Fibroblast of lung (primary cell): Measurements from ENCODE around the gene EPHA1. TPM values are rescaled to one million over a fixed set of nuclear protein-coding genes. Genes with fewer than 3 reads are reported as not detected.

Experiments used
- DNase-seq, 2 donors: peaks; one replicate each; pipeline versions ENCODE4 v3.0.0 to v3.0.0-alpha.2; 2010; ENCODE audit warnings: low read depth in 2 of 2
- H2AFZ ChIP-seq: 2 replicates; pipeline ENCODE4 v1.5.1; 2012; ENCODE audit warnings: low read length, control low read depth, inconsistent platforms
- H3K27ac ChIP-seq: 2 replicates; pipeline ENCODE4 v1.5.1; 2011; ENCODE audit warnings: low read length, control low read depth; ENCODE audit not compliant: insufficient read depth
- H3K27me3 ChIP-seq: 2 replicates; pipeline ENCODE4 v1.5.1; 2011; ENCODE audit warnings: mild to moderate bottlenecking, low read length; ENCODE audit not compliant: control insufficient read depth, insufficient read depth
- H3K36me3 ChIP-seq: 2 replicates; pipeline ENCODE4 v1.5.1; 2011; ENCODE audit warnings: low read length; ENCODE audit not compliant: control insufficient read depth, insufficient read depth
- H3K4me1 ChIP-seq: 2 replicates; pipeline ENCODE4 v1.5.1; 2011; ENCODE audit warnings: low read length; ENCODE audit not compliant: control insufficient read depth, insufficient read depth; ENCODE audit errors: extremely low read depth
- H3K4me2 ChIP-seq: 2 replicates; pipeline ENCODE4 v1.5.1; 2011; ENCODE audit warnings: low read length, control low read depth; ENCODE audit not compliant: insufficient read depth; ENCODE audit errors: extremely low read depth
- H3K4me3 ChIP-seq, 4 experiments: fragments of 200-600 bp in 1 of 4; sonication (generic) in 1 of 4; replicated peaks in 1 of 4; 2 replicates each; pipeline ENCODE4 v1.5.1; 2011 to 2016; ENCODE audit warnings: low read length in 4 of 4, low read depth in 3 of 4, mild to moderate bottlenecking in 3 of 4, control low read depth in 2 of 4, inconsistent platforms in 1 of 4, mixed read lengths in 1 of 4; ENCODE audit not compliant: insufficient read depth in 1 of 4; ENCODE audit errors: control extremely low read depth in 1 of 4
- H3K79me2 ChIP-seq: 2 replicates; pipeline ENCODE4 v1.5.1; 2012; ENCODE audit warnings: mild to moderate bottlenecking, low read length, inconsistent platforms; ENCODE audit not compliant: control insufficient read depth, insufficient read depth
- H3K9ac ChIP-seq: 2 replicates; pipeline ENCODE4 v1.5.1; 2011; ENCODE audit warnings: mild to moderate bottlenecking, low read length, control low read depth; ENCODE audit not compliant: insufficient read depth
- H3K9me3 ChIP-seq: 2 replicates; pipeline ENCODE4 v1.5.1; 2012; ENCODE audit warnings: low read depth, low read length; ENCODE audit not compliant: control insufficient read depth, insufficient read depth
- H4K20me1 ChIP-seq: 2 replicates; pipeline ENCODE4 v1.5.1; 2011; ENCODE audit warnings: low read length; ENCODE audit not compliant: control insufficient read depth, insufficient read depth; ENCODE audit errors: extremely low read depth
- CTCF ChIP-seq, 2 donors: IDR thresholded peaks in 1 of 2; conservative IDR thresholded peaks in 1 of 2; 1 replicate in 1 of 2; 2 replicates in 1 of 2; pipeline ENCODE4 v1.5.1; 2011 to 2012; ENCODE audit warnings: low read length in 2 of 2, control low read depth in 1 of 2, inconsistent platforms in 1 of 2, low read depth in 1 of 2, mild to moderate bottlenecking in 1 of 2
- EZH2 ChIP-seq: IDR thresholded peaks from 2 replicates; pipeline ENCODE4 v1.5.1; 2012; ENCODE audit warnings: low read length, control low read depth, mild to moderate bottlenecking; ENCODE audit errors: missing control alignments
- polyA plus RNA-seq, 2 donors: library from polyadenylated mRNA; depleted of rRNA in 1 of 2; stranded (reverse) in 1 of 2; unstranded in 1 of 2; fragments of >200 nt; gene quantifications; 2 replicates each; pipeline ENCODE4 v1.2.1, GENCODE V29; 2011 to 2012; ENCODE audit warnings: missing spikeins in 1 of 2
- total RNA-seq: library from RNA; depleted of rRNA; stranded (reverse); fragments of >200 nt; gene quantifications from 2 replicates; pipeline ENCODE4 v1.2.1, GENCODE V29; 2014

Gene EPHA1
- total and polyA plus RNA-seq, 2 donors (not counting 1 experiment from before 2014, with no cell fraction given): under 0.01 to 0.09 TPM

GRCh38 chr7:143449793-143450192 is 41.1 kb upstream of the EPHA1 start:
- Histone ChIP-seq H4K20me1 (no peaks in the 10 kb centered on the region), H3K4me2 (no peak overlapping the region), H3K9me3 (no peaks in the 10 kb centered on the region), H3K4me1 (no peaks in the 10 kb centered on the region), H3K36me3 (no peaks in the 10 kb centered on the region), H3K9ac (no peak overlapping the region), H3K27ac (no peak overlapping the region), H3K79me2 (no peaks in the 10 kb centered on the region), H2AFZ (no peak overlapping the region), H3K27me3 (no peaks in the 10 kb centered on the region), H3K4me3 (no peak overlapping the region)
- DNase-seq: no peak
- TF ChIP-seq EZH2 (no peak), CTCF (conservative IDR thresholded peaks at IDR 0.05 in 1 of 2, IDR thresholded peaks at IDR 0.05 in 1 of 2; ENCODE audit: low read depth in 1 of 2, low read length in 2 of 2) (no peak)

DNA sequence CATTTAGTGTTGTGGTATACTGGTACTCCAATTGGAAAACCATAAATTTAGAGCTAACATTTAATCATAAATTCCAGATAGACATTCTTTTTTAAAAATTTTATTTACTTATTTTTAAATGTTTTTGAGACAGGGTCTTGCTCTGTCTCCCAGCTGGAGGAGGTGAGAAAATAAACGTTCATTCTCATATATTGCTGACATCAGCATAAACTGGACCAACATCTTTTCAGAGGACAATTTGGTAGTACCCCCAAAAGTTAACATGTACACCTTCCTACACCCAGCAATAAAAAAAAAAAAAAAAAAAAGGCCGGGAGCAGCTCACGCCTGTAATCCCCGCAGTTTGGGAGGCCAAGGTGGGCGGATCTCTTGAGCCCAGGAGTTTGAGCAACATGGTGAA is 39.8 kb upstream of the EPHA1 start:
- TF ChIP-seq CTCF (conservative IDR thresholded peaks at IDR 0.05 in 1 of 2, IDR thresholded peaks at IDR 0.05 in 1 of 2; ENCODE audit: low read depth in 1 of 2, low read length in 2 of 2) (no peak), EZH2 (no peak)
- no peaks in the 10 kb centered on the region for H3K27me3 ChIP-seq

GRCh38 chr7:143447466-143447865 is 38.8 kb upstream of the EPHA1 start:
- Histone ChIP-seq H3K4me3 (no peak overlapping the region), H3K27me3 (no peaks in the 10 kb centered on the region), H3K4me1 (no peaks in the 10 kb centered on the region), H2AFZ (no peak overlapping the region), H3K9ac (no peak overlapping the region), H3K27ac (no peak overlapping the region), H4K20me1 (no peaks in the 10 kb centered on the region), H3K4me2 (no peak overlapping the region), H3K79me2 (no peaks in the 10 kb centered on the region), H3K36me3 (no peaks in the 10 kb centered on the region), H3K9me3 (no peaks in the 10 kb centered on the region)
- TF ChIP-seq CTCF (conservative IDR thresholded peaks at IDR 0.05 in 1 of 2, IDR thresholded peaks at IDR 0.05 in 1 of 2; ENCODE audit: low read depth in 1 of 2, low read length in 2 of 2) (no peak), EZH2 (no peak)
- no peak for DNase-seq

More for the DNA sequence above, 39.8 kb upstream of the EPHA1 start:
- Histone ChIP-seq H3K4me1 (no peaks in the 10 kb centered on the region), H4K20me1 (no peaks in the 10 kb centered on the region), H3K4me2 (no peak overlapping the region), H3K79me2 (no peaks in the 10 kb centered on the region), H3K4me3 (no peak overlapping the region), H3K9ac (no peak overlapping the region), H3K9me3 (no peaks in the 10 kb centered on the region), H3K27ac (no peak overlapping the region), H3K36me3 (no peaks in the 10 kb centered on the region), H2AFZ (no peak overlapping the region)
- no peak for DNase-seq
